GM12878 (cell line): ENCODE data around the gene BZW2. TPM values are rescaled to one million over a fixed set of nuclear protein-coding genes. Genes with fewer than 3 reads are reported as not detected.

Experiments
- ATAC-seq: fragments of 200-7000 bp; cut with Tn5 transposase; 3 replicates; pipeline ENCODE4 v1.9.1; 2020; ENCODE audit warnings: mild to moderate bottlenecking, moderate library complexity
- BruUV-seq: library from RNA; stranded (reverse); fragments of 400-500 nt; replicated peaks from 2 replicates; lab custom pipeline; 2021; lab: Mats Ljungman, UMichigan
- CTCF ChIA-PET: fragments of 300-600 bp; sonication (Branson Sonifier 250); formaldehyde crosslinking; extraction: SDS; loops from one replicate; lab custom pipeline; 2021; ENCODE audit warnings: inconsistent platforms; lab: Yijun Ruan, JAX
- POLR2A ChIA-PET: fragments of 350-600 bp; formaldehyde crosslinking; extraction: SDS; loops from one replicate; lab custom pipeline; 2021; ENCODE audit warnings: inconsistent platforms; lab: Charles Lee
- RAD21 ChIA-PET: fragments of 300-600 bp; sonication (Branson Sonifier 250); formaldehyde crosslinking; loops from one replicate; lab custom pipeline; 2023; ENCODE audit warnings: antibody characterized with exemption; ENCODE audit not compliant: unreplicated experiment; lab: Charles Lee
- SMC1A ChIA-PET: fragments of 300-600 bp; sonication (Branson Sonifier 250); formaldehyde crosslinking; loops from one replicate; lab custom pipeline; 2023; ENCODE audit not compliant: unreplicated experiment, uncharacterized antibody; lab: Charles Lee
- DNase-seq: peaks from one replicate; pipeline ENCODE4 v3.0.0-alpha.2; 2011; ENCODE audit warnings: low read depth, low spot score
- FAIRE-seq: peaks from 3 replicates; lab custom pipeline; 2011; peaks lifted over from hg19 to GRCh38; lab: Jason Lieb, UNC
- H2AFZ ChIP-seq: 2 replicates; pipeline ENCODE4 v1.6.0; 2011; ENCODE audit warnings: low read depth, low read length, control low read depth; ENCODE audit not compliant: control insufficient read depth
- H3K27ac ChIP-seq: 2 replicates; pipeline ENCODE4 v1.5.1; 2011; ENCODE audit warnings: control low read depth; ENCODE audit not compliant: control insufficient read depth, insufficient read depth
- H3K27me3 ChIP-seq, 2 experiments: replicated peaks in 1 of 2; 2 replicates each; pipeline versions ENCODE4 v1.6.0 to v1.6.1; 2011; ENCODE audit warnings: low read length in 1 of 2; ENCODE audit not compliant: control insufficient read depth in 2 of 2, insufficient read depth in 2 of 2
- H3K36me3 ChIP-seq, 2 experiments: 2 replicates each; pipeline ENCODE4 v1.5.1; 2011; ENCODE audit warnings: low read length in 1 of 2; ENCODE audit not compliant: control insufficient read depth in 2 of 2, insufficient read depth in 2 of 2
- H3K4me1 ChIP-seq: 2 replicates; pipeline ENCODE4 v1.6.1; 2011; ENCODE audit warnings: mild to moderate bottlenecking, low read length, moderate library complexity, mixed read lengths; ENCODE audit not compliant: control insufficient read depth, insufficient read depth
- H3K4me2 ChIP-seq: 2 replicates; pipeline ENCODE4 v1.6.0; 2011; ENCODE audit warnings: control low read depth; ENCODE audit not compliant: control insufficient read depth, insufficient read depth
- H3K4me3 ChIP-seq: fragments of 200-600 bp; sonication (generic); 2 replicates; pipeline ENCODE4 v1.5.1; 2016
- H3K79me2 ChIP-seq: 2 replicates; pipeline ENCODE4 v1.6.0; 2011; ENCODE audit warnings: low read length; ENCODE audit not compliant: control insufficient read depth, insufficient read depth
- H3K9ac ChIP-seq: 2 replicates; pipeline ENCODE4 v1.8.0; 2011; ENCODE audit warnings: low read length, control low read depth, mixed read lengths; ENCODE audit not compliant: control insufficient read depth, insufficient read depth
- H3K9me3 ChIP-seq: replicated peaks from 3 replicates; pipeline ENCODE4 v1.5.1; 2011; ENCODE audit warnings: mild to moderate bottlenecking, low read length; ENCODE audit not compliant: control insufficient read depth, insufficient read depth
- H4K20me1 ChIP-seq: 2 replicates; pipeline ENCODE4 v1.6.0; 2011; ENCODE audit not compliant: control insufficient read depth, insufficient read depth
- CREM ChIP-seq: IDR thresholded peaks from 2 replicates; pipeline ENCODE4 v1.6.1; 2014; ENCODE audit warnings: antibody characterized with exemption, low read depth
- HCFC1 ChIP-seq: fragments of 150-350 bp; IDR thresholded peaks from 2 replicates; pipeline ENCODE4 v1.6.1; 2014; ENCODE audit warnings: low read length
- JUNB ChIP-seq: IDR thresholded peaks from 2 replicates; pipeline ENCODE4 v1.6.1; 2016; ENCODE audit warnings: antibody characterized with exemption, mild to moderate bottlenecking
- MEF2A ChIP-seq: IDR thresholded peaks from 2 replicates; pipeline ENCODE4 v1.6.1; 2011; ENCODE audit warnings: low read depth, mild to moderate bottlenecking, low read length, moderate library complexity; ENCODE audit not compliant: insufficient read depth
- PAX5 ChIP-seq: IDR thresholded peaks from 2 replicates; pipeline ENCODE4 v1.6.1; 2011; ENCODE audit warnings: low read depth, low read length, borderline replicate concordance
- POLR2AphosphoS5 ChIP-seq: IDR thresholded peaks from 2 replicates; pipeline ENCODE4 v1.6.1; 2011; ENCODE audit warnings: mild to moderate bottlenecking, low read length, inconsistent platforms
- TCF3 ChIP-seq: IDR thresholded peaks from 2 replicates; pipeline ENCODE4 v1.6.1; 2012; ENCODE audit warnings: low read depth, mild to moderate bottlenecking, low read length, borderline replicate concordance; ENCODE audit not compliant: insufficient read depth
- YY1 ChIP-seq: IDR thresholded peaks from 2 replicates; pipeline ENCODE4 v1.6.1; 2011; ENCODE audit warnings: low read depth, mild to moderate bottlenecking, low read length
- WGBS: methylation state at CpG from one replicate; pipeline ENCODE4 v1.1.6; 2016; ENCODE audit warnings: low lambda C conversion rate; ENCODE audit not compliant: insufficient replicate concordance, insufficient coverage; ENCODE audit errors: missing lambda C conversion rate; 5-methylcytosine and 5-hydroxymethylcytosine counted together
- in situ Hi-C: fragments of 300-500 bp; cut with MboI; formaldehyde crosslinking; loops from 9 replicates; pipeline ENCODE4 v1.14.3; 2018; ENCODE audit warnings: mixed read lengths
- intact Hi-C: fragments of 100-400 bp; cut with micrococcal nuclease; formaldehyde crosslinking; loops from one replicate; pipeline ENCODE4 v1.14.2; 2022; ENCODE audit not compliant: unreplicated experiment
- polyA plus RNA-seq, 11 experiments: library from polyadenylated mRNA; depleted of rRNA in 4 of 11; unstranded in 6 of 11; stranded (reverse) in 5 of 11; fragments of >200 nt; fragmentation: Nextera tagmentation in 4 of 11; fragmentation: Illumina TruSeq in 1 of 11; extraction: Ambion mirVana in 4 of 11; extraction: Trizol in 1 of 11; gene quantifications; 1 replicate in 1 of 11; 2 replicates in 10 of 11; pipeline versions ENCODE4 v1.2.1 to v1.2.3, GENCODE V29; 2011 to 2016; ENCODE audit warnings: inconsistent platforms in 2 of 11, missing spikeins in 2 of 11, low read depth in 1 of 11
- total RNA-seq, 4 experiments: library from RNA; depleted of rRNA in 3 of 4; stranded (reverse); fragments of >200 nt in 3 of 4; fragmentation: Illumina TruSeq in 1 of 4; extraction: Trizol in 1 of 4; gene quantifications; 2 replicates each; pipeline versions ENCODE4 v1.2.1 to v1.2.3, GENCODE V29; 2013 to 2021
- TF ChIP-seq, protein P1 (sequence below): fragments of 450-650 bp; IDR thresholded peaks from 2 replicates; pipeline ENCODE4 v1.6.1; 2017; ENCODE audit warnings: mild to moderate bottlenecking, moderate library complexity
- TF ChIP-seq, protein P2 (sequence below): IDR thresholded peaks from 2 replicates; pipeline ENCODE4 v1.6.1; 2012; ENCODE audit warnings: low read depth, low read length, improper control_type of control experiment
- TF ChIP-seq, protein P3 (sequence below): fragments of 450-650 bp; formaldehyde crosslinking; IDR thresholded peaks from 2 replicates; pipeline ENCODE4 v1.4.0; 2020; ENCODE audit warnings: mild to moderate bottlenecking, moderate library complexity
- TF ChIP-seq, protein P4 (sequence below): fragments of 450-650 bp; IDR thresholded peaks from 2 replicates; pipeline ENCODE4 v1.6.1; 2017; ENCODE audit warnings: antibody characterized with exemption, mild to moderate bottlenecking, moderate library complexity

The BZW2 gene
- total and polyA plus RNA-seq, 10 of the 15 experiments (the other 5 are each of a cell fraction or from before 2014, with no cell fraction given): 1.3 to 6.8 (median 3.1) TPM

DNA sequence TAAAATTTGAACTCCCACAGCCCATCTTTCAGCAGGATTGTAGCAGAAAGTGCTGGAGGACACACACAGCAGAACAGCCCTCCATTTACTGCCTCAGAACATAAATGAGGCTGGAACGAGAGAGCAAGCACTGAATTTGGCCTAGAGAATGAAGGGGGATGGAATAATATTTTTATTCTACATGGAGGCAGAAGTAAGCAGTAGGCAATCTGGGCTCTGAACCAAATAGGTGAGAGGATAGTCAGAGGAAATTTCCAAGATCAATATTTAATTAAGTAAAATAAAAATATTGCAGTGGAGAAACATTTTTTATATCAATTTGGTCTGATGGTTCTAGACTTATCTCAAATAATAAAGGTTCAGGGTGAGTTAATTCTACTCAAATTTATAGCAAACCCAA lies 78.4 kb downstream of the BZW2 start:
- ChIA-PET POLR2A (no interaction called here), SMC1A (no interaction called here), RAD21 (no interaction called here), CTCF (no interaction called here)
- no peak for FAIRE-seq
- no peak overlapping the region for H3K4me3 ChIP-seq
- no peak overlapping the region for H3K4me2 ChIP-seq
- H3K9me3 ChIP-seq: no peaks in the 10 kb centered on the region
- ATAC-seq: no peak
- intact Hi-C loops: no loop called here
- in situ Hi-C loops: no loop called here
- no peak overlapping the region for H3K9ac ChIP-seq
- no peaks in the 10 kb centered on the region for H3K4me1 ChIP-seq
- DNase-seq: no peak
- no peaks in the 10 kb centered on the region for H3K36me3 ChIP-seq
- H3K27ac ChIP-seq: no peak overlapping the region
- no peak overlapping the region for H2AFZ ChIP-seq
- 71% methylated on average over 1 of the region's 1 CpG for WGBS
- no TSS peak for BruUV-seq
- no peaks in the 10 kb centered on the region for H3K27me3 ChIP-seq
- TF ChIP-seq JUNB (no peak), MEF2A (no peak), CREM (no peak), PAX5 (no peak), TCF3 (no peak), POLR2AphosphoS5 (no peak), HCFC1 (no peak), YY1 (no peak)
- TF ChIP-seq, protein P1, sequence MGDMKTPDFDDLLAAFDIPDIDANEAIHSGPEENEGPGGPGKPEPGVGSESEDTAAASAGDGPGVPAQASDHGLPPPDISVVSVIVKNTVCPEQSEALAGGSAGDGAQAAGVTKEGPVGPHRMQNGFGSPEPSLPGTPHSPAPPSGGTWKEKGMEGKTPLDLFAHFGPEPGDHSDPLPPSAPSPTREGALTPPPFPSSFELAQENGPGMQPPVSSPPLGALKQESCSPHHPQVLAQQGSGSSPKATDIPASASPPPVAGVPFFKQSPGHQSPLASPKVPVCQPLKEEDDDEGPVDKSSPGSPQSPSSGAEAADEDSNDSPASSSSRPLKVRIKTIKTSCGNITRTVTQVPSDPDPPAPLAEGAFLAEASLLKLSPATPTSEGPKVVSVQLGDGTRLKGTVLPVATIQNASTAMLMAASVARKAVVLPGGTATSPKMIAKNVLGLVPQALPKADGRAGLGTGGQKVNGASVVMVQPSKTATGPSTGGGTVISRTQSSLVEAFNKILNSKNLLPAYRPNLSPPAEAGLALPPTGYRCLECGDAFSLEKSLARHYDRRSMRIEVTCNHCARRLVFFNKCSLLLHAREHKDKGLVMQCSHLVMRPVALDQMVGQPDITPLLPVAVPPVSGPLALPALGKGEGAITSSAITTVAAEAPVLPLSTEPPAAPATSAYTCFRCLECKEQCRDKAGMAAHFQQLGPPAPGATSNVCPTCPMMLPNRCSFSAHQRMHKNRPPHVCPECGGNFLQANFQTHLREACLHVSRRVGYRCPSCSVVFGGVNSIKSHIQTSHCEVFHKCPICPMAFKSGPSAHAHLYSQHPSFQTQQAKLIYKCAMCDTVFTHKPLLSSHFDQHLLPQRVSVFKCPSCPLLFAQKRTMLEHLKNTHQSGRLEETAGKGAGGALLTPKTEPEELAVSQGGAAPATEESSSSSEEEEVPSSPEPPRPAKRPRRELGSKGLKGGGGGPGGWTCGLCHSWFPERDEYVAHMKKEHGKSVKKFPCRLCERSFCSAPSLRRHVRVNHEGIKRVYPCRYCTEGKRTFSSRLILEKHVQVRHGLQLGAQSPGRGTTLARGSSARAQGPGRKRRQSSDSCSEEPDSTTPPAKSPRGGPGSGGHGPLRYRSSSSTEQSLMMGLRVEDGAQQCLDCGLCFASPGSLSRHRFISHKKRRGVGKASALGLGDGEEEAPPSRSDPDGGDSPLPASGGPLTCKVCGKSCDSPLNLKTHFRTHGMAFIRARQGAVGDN: no peak
- TF ChIP-seq, protein P2, sequence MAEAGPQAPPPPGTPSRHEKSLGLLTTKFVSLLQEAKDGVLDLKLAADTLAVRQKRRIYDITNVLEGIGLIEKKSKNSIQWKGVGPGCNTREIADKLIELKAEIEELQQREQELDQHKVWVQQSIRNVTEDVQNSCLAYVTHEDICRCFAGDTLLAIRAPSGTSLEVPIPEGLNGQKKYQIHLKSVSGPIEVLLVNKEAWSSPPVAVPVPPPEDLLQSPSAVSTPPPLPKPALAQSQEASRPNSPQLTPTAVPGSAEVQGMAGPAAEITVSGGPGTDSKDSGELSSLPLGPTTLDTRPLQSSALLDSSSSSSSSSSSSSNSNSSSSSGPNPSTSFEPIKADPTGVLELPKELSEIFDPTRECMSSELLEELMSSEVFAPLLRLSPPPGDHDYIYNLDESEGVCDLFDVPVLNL: no peak
- TF ChIP-seq, protein P3, sequence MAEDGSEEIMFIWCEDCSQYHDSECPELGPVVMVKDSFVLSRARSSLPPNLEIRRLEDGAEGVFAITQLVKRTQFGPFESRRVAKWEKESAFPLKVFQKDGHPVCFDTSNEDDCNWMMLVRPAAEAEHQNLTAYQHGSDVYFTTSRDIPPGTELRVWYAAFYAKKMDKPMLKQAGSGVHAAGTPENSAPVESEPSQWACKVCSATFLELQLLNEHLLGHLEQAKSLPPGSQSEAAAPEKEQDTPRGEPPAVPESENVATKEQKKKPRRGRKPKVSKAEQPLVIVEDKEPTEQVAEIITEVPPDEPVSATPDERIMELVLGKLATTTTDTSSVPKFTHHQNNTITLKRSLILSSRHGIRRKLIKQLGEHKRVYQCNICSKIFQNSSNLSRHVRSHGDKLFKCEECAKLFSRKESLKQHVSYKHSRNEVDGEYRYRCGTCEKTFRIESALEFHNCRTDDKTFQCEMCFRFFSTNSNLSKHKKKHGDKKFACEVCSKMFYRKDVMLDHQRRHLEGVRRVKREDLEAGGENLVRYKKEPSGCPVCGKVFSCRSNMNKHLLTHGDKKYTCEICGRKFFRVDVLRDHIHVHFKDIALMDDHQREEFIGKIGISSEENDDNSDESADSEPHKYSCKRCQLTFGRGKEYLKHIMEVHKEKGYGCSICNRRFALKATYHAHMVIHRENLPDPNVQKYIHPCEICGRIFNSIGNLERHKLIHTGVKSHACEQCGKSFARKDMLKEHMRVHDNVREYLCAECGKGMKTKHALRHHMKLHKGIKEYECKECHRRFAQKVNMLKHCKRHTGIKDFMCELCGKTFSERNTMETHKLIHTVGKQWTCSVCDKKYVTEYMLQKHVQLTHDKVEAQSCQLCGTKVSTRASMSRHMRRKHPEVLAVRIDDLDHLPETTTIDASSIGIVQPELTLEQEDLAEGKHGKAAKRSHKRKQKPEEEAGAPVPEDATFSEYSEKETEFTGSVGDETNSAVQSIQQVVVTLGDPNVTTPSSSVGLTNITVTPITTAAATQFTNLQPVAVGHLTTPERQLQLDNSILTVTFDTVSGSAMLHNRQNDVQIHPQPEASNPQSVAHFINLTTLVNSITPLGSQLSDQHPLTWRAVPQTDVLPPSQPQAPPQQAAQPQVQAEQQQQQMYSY: no peak
- TF ChIP-seq, protein P4, sequence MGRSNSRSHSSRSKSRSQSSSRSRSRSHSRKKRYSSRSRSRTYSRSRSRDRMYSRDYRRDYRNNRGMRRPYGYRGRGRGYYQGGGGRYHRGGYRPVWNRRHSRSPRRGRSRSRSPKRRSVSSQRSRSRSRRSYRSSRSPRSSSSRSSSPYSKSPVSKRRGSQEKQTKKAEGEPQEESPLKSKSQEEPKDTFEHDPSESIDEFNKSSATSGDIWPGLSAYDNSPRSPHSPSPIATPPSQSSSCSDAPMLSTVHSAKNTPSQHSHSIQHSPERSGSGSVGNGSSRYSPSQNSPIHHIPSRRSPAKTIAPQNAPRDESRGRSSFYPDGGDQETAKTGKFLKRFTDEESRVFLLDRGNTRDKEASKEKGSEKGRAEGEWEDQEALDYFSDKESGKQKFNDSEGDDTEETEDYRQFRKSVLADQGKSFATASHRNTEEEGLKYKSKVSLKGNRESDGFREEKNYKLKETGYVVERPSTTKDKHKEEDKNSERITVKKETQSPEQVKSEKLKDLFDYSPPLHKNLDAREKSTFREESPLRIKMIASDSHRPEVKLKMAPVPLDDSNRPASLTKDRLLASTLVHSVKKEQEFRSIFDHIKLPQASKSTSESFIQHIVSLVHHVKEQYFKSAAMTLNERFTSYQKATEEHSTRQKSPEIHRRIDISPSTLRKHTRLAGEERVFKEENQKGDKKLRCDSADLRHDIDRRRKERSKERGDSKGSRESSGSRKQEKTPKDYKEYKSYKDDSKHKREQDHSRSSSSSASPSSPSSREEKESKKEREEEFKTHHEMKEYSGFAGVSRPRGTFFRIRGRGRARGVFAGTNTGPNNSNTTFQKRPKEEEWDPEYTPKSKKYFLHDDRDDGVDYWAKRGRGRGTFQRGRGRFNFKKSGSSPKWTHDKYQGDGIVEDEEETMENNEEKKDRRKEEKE: no peak
- TF ChIP-seq, all 136 proteins: peak for 0
- Histone ChIP-seq H3K79me2 (no peaks in the 10 kb centered on the region), H4K20me1 (no peaks in the 10 kb centered on the region)
